GM23248 (cell line): ENCODE measurements around the gene CCDC18.

ENCODE experiments used
- EZH2 ChIP-seq: fragments of 200-600 bp; sonication (generic); IDR thresholded peaks from 2 replicates; pipeline ENCODE4 v1.6.1; 2018; ENCODE audit warnings: antibody characterized with exemption, mild to moderate bottlenecking; ENCODE audit not compliant: insufficient read depth, poor library complexity, severe bottlenecking
- EZH2phosphoT487 ChIP-seq: fragments of 200-600 bp; sonication (generic); IDR thresholded peaks from 2 replicates; pipeline ENCODE4 v1.6.1; 2018; ENCODE audit warnings: antibody characterized with exemption, moderate library complexity, mild to moderate bottlenecking, low read depth; ENCODE audit not compliant: insufficient read depth

- TF ChIP-seq EZH2phosphoT487: no peak
- TF ChIP-seq EZH2: no peak
These were observed 56.5 kb downstream of the CCDC18 start for GRCh38 chr1:93237021-93237420.
